Breast epithelium (tissue), 4 donors: Measurements from ENCODE around the gene MMAB. TPM values are rescaled to one million over a fixed set of nuclear protein-coding genes. Genes with fewer than 3 reads are reported as not detected.

Source experiments
- DNase-seq, 2 donors: peaks; one replicate each; pipeline ENCODE4 v3.0.0-alpha.2; 2019; ENCODE audit warnings: low spot score in 2 of 2
- H3K27ac ChIP-seq, 2 donors: fragments of 200-600 bp; sonication (generic) in 1 of 2; one replicate each; pipeline ENCODE4 v1.5.1; 2016 to 2019; ENCODE audit warnings: mild to moderate bottlenecking in 1 of 2
- H3K27me3 ChIP-seq, 2 donors: fragments of 200-600 bp; sonication (generic) in 1 of 2; one replicate each; pipeline versions ENCODE4 v1.5.1 to v1.6.0; 2017 to 2019; ENCODE audit warnings: control low read depth in 1 of 2, mild to moderate bottlenecking in 1 of 2
- H3K36me3 ChIP-seq: fragments of 200-600 bp; one replicate; pipeline ENCODE4 v1.5.1; 2019
- H3K4me1 ChIP-seq, 2 donors: fragments of 200-600 bp; sonication (generic); one replicate each; pipeline ENCODE4 v1.5.1; 2016 to 2019; ENCODE audit warnings: control low read depth in 1 of 2
- H3K4me3 ChIP-seq, 3 donors: fragments of 200-600 bp; sonication (generic); 1 replicate in 2 of 3; 2 replicates in 1 of 3; pipeline ENCODE4 v1.5.1; 2016 to 2019; ENCODE audit warnings: mild to moderate bottlenecking in 3 of 3, moderate library complexity in 2 of 3
- H3K9me3 ChIP-seq, 2 donors: fragments of 200-600 bp; sonication (generic) in 1 of 2; one replicate each; pipeline ENCODE4 v1.5.1; 2016 to 2019; ENCODE audit warnings: control low read depth in 1 of 2
- CTCF ChIP-seq, 3 donors: fragments of 450-650 bp; IDR thresholded peaks; one replicate each; pipeline ENCODE4 v1.5.1; 2016 to 2017; ENCODE audit warnings: antibody characterized with exemption in 3 of 3, mild to moderate bottlenecking in 3 of 3, moderate library complexity in 3 of 3
- POLR2A ChIP-seq: fragments of 450-650 bp; IDR thresholded peaks from one replicate; pipeline ENCODE4 v1.6.1; 2016; ENCODE audit warnings: antibody characterized with exemption, mild to moderate bottlenecking, moderate library complexity
- POLR2AphosphoS5 ChIP-seq, 3 donors: sonication (generic); formaldehyde crosslinking; IDR thresholded peaks; one replicate each; pipeline ENCODE4 v1.6.1; 2017; ENCODE audit warnings: antibody characterized with exemption in 3 of 3
- intact Hi-C: fragments of 100-400 bp; cut with DNase I; formaldehyde crosslinking; loops from one replicate; pipeline ENCODE4 v1.15.1; 2023; ENCODE audit warnings: low total_unique reads
- total RNA-seq, 3 donors: library from RNA; depleted of rRNA; stranded (reverse); fragments of >200 nt; gene quantifications; one replicate each; pipeline ENCODE4 v1.1.0, GENCODE V29; 2016

The MMAB gene
- total RNA-seq, 3 donors from 2014 or later, result 23.9 to 29.1 (median 28.6) TPM

GRCh38 chr12:109598428-109598854 is 25.1 kb upstream of the MMAB start:
- no peaks in the 10 kb centered on the region for H3K27me3 ChIP-seq
- no peak for TF ChIP-seq CTCF (IDR thresholded peaks at IDR 0.05)
- TF ChIP-seq POLR2A, result no peak
- TF ChIP-seq POLR2AphosphoS5 (IDR thresholded peaks at IDR 0.05), result no peak
- H3K4me1 ChIP-seq, result peaks cover 0 to 4% of the 10 kb centered on the region in 2 donors
- intact Hi-C loops, result loop anchor here (5.0 kb wide), 1 partner anchor 179 kb away; no protein-coding TSS in a partner anchor
- H3K27ac ChIP-seq, result no peak overlapping the region
- H3K36me3 ChIP-seq, result no peaks in the 10 kb centered on the region
- H3K9me3 ChIP-seq, result no peaks in the 10 kb centered on the region
- DNase-seq, result no peak
- no peak overlapping the region for H3K4me3 ChIP-seq

GRCh38 chr12:109597795-109598427 is 24.6 kb upstream of the MMAB start:
- peak; percentile 83 to 89 for DNase-seq
- H3K27me3 ChIP-seq, result no peaks in the 10 kb centered on the region
- no peaks in the 10 kb centered on the region for H3K36me3 ChIP-seq
- peak overlapping the region in 1 of 3 donors; percentile 38 for H3K4me3 ChIP-seq
- TF ChIP-seq POLR2A (no peak), CTCF (IDR thresholded peaks at IDR 0.05) (peak; percentile 89 to 97 (median 96)), POLR2AphosphoS5 (IDR thresholded peaks at IDR 0.05) (no peak)
- H3K9me3 ChIP-seq, result no peaks in the 10 kb centered on the region
- H3K4me1 ChIP-seq, result peaks cover 0 to 4% of the 10 kb centered on the region in 2 donors
- H3K27ac ChIP-seq, result no peak overlapping the region
- intact Hi-C loops, result loop anchor here (5.0 kb wide), 1 partner anchor 179 kb away; no protein-coding TSS in a partner anchor

GRCh38 chr12:109597414-109597794 is 24.1 kb upstream of the MMAB start:
- intact Hi-C loops, result loop anchor here (5.0 kb wide), 1 partner anchor 180 kb away; no protein-coding TSS in a partner anchor
- no peaks in the 10 kb centered on the region for H3K27me3 ChIP-seq
- H3K36me3 ChIP-seq, result no peaks in the 10 kb centered on the region
- no peak overlapping the region for H3K27ac ChIP-seq
- TF ChIP-seq POLR2A (no peak), CTCF (IDR thresholded peaks at IDR 0.05) (no peak), POLR2AphosphoS5 (IDR thresholded peaks at IDR 0.05) (no peak)
- no peaks in the 10 kb centered on the region for H3K9me3 ChIP-seq
- H3K4me1 ChIP-seq, result peaks cover 0 to 4% of the 10 kb centered on the region in 2 donors
- H3K4me3 ChIP-seq, result peak overlapping the region in 1 of 3 donors; percentile 38
- no peak for DNase-seq

GRCh38 chr12:109596418-109597244 is 23.3 kb upstream of the MMAB start:
- Histone ChIP-seq H3K4me1 (peaks cover 0 to 4% of the 10 kb centered on the region in 2 donors), H3K9me3 (no peaks in the 10 kb centered on the region), H3K4me3 (no peak overlapping the region), H3K27me3 (no peaks in the 10 kb centered on the region), H3K36me3 (no peaks in the 10 kb centered on the region), H3K27ac (no peak overlapping the region)
- TF ChIP-seq CTCF (IDR thresholded peaks at IDR 0.05) (no peak), POLR2AphosphoS5 (IDR thresholded peaks at IDR 0.05) (no peak), POLR2A (no peak)
- DNase-seq, result no peak
- intact Hi-C loops, result loop anchor here (5.0 kb wide), 1 partner anchor 181 kb away; no protein-coding TSS in a partner anchor
